HG03095 (cell line): Measurements from ENCODE around the gene CCDC88C.

Experiments
- ATAC-seq: cut with Tn5 transposase; IDR thresholded peaks from one replicate; pipeline ENCODE4 v1.9.1; 2021; ENCODE audit warnings: moderate library complexity; ENCODE audit not compliant: unreplicated experiment

CCDC88C gene

GRCh38 chr14:91295276-91295845 is 122.3 kb downstream of the CCDC88C start:
- ATAC-seq: no peak

- no peak for ATAC-seq
Measured at GRCh38 chr14:91294153-91294552, 123.5 kb downstream of the CCDC88C start.

- ATAC-seq: no peak
Measured at GRCh38 chr14:91293281-91293680, 124.3 kb downstream of the CCDC88C start.

GRCh38 chr14:91292491-91292890 is 125.1 kb downstream of the CCDC88C start:
- ATAC-seq: no peak

- no peak for ATAC-seq
Measured at GRCh38 chr14:91291786-91292405, 125.7 kb downstream of the CCDC88C start.

- no peak for ATAC-seq
Measured at GRCh38 chr14:91290986-91291385, 126.6 kb downstream of the CCDC88C start.

- no peak for ATAC-seq
Measured at GRCh38 chr14:91289464-91289863, 128.2 kb downstream of the CCDC88C start.

GRCh38 chr14:91288876-91289275 is 128.7 kb downstream of the CCDC88C start:
- ATAC-seq: no peak

GRCh38 chr14:91286530-91286937 is 131.1 kb downstream of the CCDC88C start:
- no peak for ATAC-seq

- ATAC-seq: no peak
Measured at GRCh38 chr14:91284791-91285548, 132.7 kb downstream of the CCDC88C start.

- no peak for ATAC-seq
Measured at GRCh38 chr14:91284146-91284790, 133.4 kb downstream of the CCDC88C start.

- ATAC-seq: no peak
Measured at GRCh38 chr14:91283666-91284065, 134.0 kb downstream of the CCDC88C start.

- ATAC-seq: no peak
Measured at GRCh38 chr14:91282954-91283645, 134.5 kb downstream of the CCDC88C start.

GRCh38 chr14:91281346-91281745 is 136.3 kb downstream of the CCDC88C start:
- ATAC-seq: no peak

GRCh38 chr14:91280129-91280528 is 137.5 kb downstream of the CCDC88C start:
- no peak for ATAC-seq

GRCh38 chr14:91279354-91279753 is 138.3 kb downstream of the CCDC88C start:
- no peak for ATAC-seq

- no peak for ATAC-seq
Measured at GRCh38 chr14:91278383-91278715, 139.3 kb downstream of the CCDC88C start.

- ATAC-seq: no peak
Measured at GRCh38 chr14:91277546-91278382, 139.9 kb downstream of the CCDC88C start.

GRCh38 chr14:91274796-91275195 is 142.8 kb downstream of the CCDC88C start:
- ATAC-seq: no peak

- no peak for ATAC-seq
Measured at GRCh38 chr14:91273885-91274273, 143.7 kb downstream of the CCDC88C start.
